Neural cell (in vitro differentiated cells): ENCODE measurements around the gene ADPRH. TPM values are rescaled to one million over a fixed set of nuclear protein-coding genes. Genes with fewer than 3 reads are reported as not detected.

Source experiments
- H2AFZ ChIP-seq: fragments of 200-600, 300-800 bp; sonication (generic), shearing (Covaris generic); 2 replicates; pipeline ENCODE4 v1.6.0; 2014; ENCODE audit warnings: low read depth, mild to moderate bottlenecking, antibody characterized with exemption, low read length, moderate library complexity
- H3F3A ChIP-seq: fragments of 200-600 bp; shearing (Covaris generic); 2 replicates; pipeline ENCODE4 v1.6.1; 2016; ENCODE audit warnings: mild to moderate bottlenecking, moderate library complexity, mixed read lengths, antibody characterized with exemption, low read length; ENCODE audit not compliant: insufficient read depth, poor library complexity, severe bottlenecking
- H3K27ac ChIP-seq: fragments of 200-600, 300-800 bp; sonication (generic), shearing (Covaris generic); 2 replicates; pipeline ENCODE4 v1.5.1; 2014; ENCODE audit warnings: mild to moderate bottlenecking, low read length, moderate library complexity
- H3K27me3 ChIP-seq: fragments of 300-800, 200-600 bp; sonication (generic), shearing (Covaris generic); 2 replicates; pipeline ENCODE4 v1.6.0; 2014; ENCODE audit warnings: mild to moderate bottlenecking, low read depth, low read length, moderate library complexity; ENCODE audit not compliant: insufficient read depth
- H3K36me3 ChIP-seq: fragments of 300-800, 200-600 bp; sonication (generic), shearing (Covaris generic); 2 replicates; pipeline ENCODE4 v1.5.1; 2014; ENCODE audit warnings: mild to moderate bottlenecking, antibody characterized with exemption, low read length, moderate library complexity; ENCODE audit not compliant: insufficient read depth
- H3K4me2 ChIP-seq: fragments of 300-800, 200-600 bp; sonication (generic), shearing (Covaris generic); 2 replicates; pipeline ENCODE4 v1.6.0; 2014; ENCODE audit warnings: mild to moderate bottlenecking, low read length
- H3K4me3 ChIP-seq: fragments of 300-800, 200-600 bp; sonication (generic), shearing (Covaris generic); 2 replicates; pipeline ENCODE4 v1.5.1; 2014; ENCODE audit warnings: mild to moderate bottlenecking, low read length, moderate library complexity
- H3K79me2 ChIP-seq: fragments of 200-600 bp; shearing (Covaris generic); replicated peaks from 2 replicates; pipeline ENCODE4 v1.6.0; 2014; ENCODE audit warnings: mild to moderate bottlenecking, low read length, moderate library complexity; ENCODE audit not compliant: insufficient read depth
- H3K9ac ChIP-seq: fragments of 300-800, 200-600 bp; sonication (generic), shearing (Covaris generic); 2 replicates; pipeline ENCODE4 v1.6.1; 2016; ENCODE audit warnings: mild to moderate bottlenecking, low read length, mixed read lengths
- H3K9me2 ChIP-seq: fragments of 200-600 bp; shearing (Covaris generic); 2 replicates; pipeline ENCODE4 v1.6.1; 2016; ENCODE audit warnings: mild to moderate bottlenecking, low read length, mixed read lengths; ENCODE audit not compliant: insufficient read depth
- H3K9me3 ChIP-seq: fragments of 200-600, 300-800 bp; sonication (generic), shearing (Covaris generic); 2 replicates; pipeline ENCODE4 v1.6.1; 2016; ENCODE audit warnings: mild to moderate bottlenecking, mixed run types, low read length, moderate library complexity, mixed read lengths
- H4K20me1 ChIP-seq: fragments of 200-600 bp; shearing (Covaris generic); 2 replicates; pipeline ENCODE4 v1.6.1; 2016; ENCODE audit warnings: mild to moderate bottlenecking, mixed run types; ENCODE audit not compliant: insufficient read depth
- CTCF ChIP-seq: fragments of 450-650 bp; IDR thresholded peaks from 2 replicates; pipeline ENCODE4 v1.5.1; 2014; ENCODE audit warnings: antibody characterized with exemption, mild to moderate bottlenecking, moderate library complexity; ENCODE audit not compliant: poor library complexity, severe bottlenecking
- EP300 ChIP-seq: fragments of 450-650 bp; conservative IDR thresholded peaks from 2 replicates; pipeline ENCODE4 v1.6.1; 2014; ENCODE audit warnings: antibody characterized with exemption, mild to moderate bottlenecking, moderate library complexity; ENCODE audit not compliant: poor library complexity, severe bottlenecking
- EZH2 ChIP-seq: fragments of 200-600, 300-800 bp; shearing (Covaris generic), sonication (generic); IDR thresholded peaks from 2 replicates; pipeline ENCODE4 v1.6.1; 2014; ENCODE audit warnings: antibody characterized with exemption, low read length, borderline replicate concordance, mild to moderate bottlenecking; ENCODE audit not compliant: insufficient read depth, poor library complexity, severe bottlenecking
- MXI1 ChIP-seq: fragments of 450-650 bp; conservative IDR thresholded peaks from 2 replicates; pipeline ENCODE4 v1.6.1; 2014; ENCODE audit warnings: antibody characterized with exemption, mild to moderate bottlenecking; ENCODE audit not compliant: poor library complexity, severe bottlenecking
- POLR2AphosphoS5 ChIP-seq: IDR thresholded peaks from 2 replicates; pipeline ENCODE4 v1.6.1; 2012
- RAD21 ChIP-seq: fragments of 450-650 bp; conservative IDR thresholded peaks from 2 replicates; pipeline ENCODE4 v1.6.1; 2014; ENCODE audit warnings: antibody characterized with exemption, mild to moderate bottlenecking, moderate library complexity
- REST ChIP-seq: IDR thresholded peaks from 2 replicates; pipeline ENCODE4 v1.6.1; 2012; ENCODE audit warnings: borderline replicate concordance
- SMC3 ChIP-seq: fragments of 450-650 bp; conservative IDR thresholded peaks from 2 replicates; pipeline ENCODE4 v1.6.1; 2014; ENCODE audit warnings: antibody characterized with exemption, mild to moderate bottlenecking, moderate library complexity; ENCODE audit not compliant: poor library complexity
- TAF1 ChIP-seq: IDR thresholded peaks from 2 replicates; pipeline ENCODE4 v1.6.1; 2012; ENCODE audit warnings: low read depth
- polyA plus RNA-seq: library from polyadenylated mRNA; depleted of rRNA; stranded (reverse); fragments of >200 nt; gene quantifications from 2 replicates; pipeline ENCODE4 v1.2.3, GENCODE V29; 2014

Gene ADPRH
- polyA plus RNA-seq, 1 donor from 2014 or later: 0.07 TPM

GRCh38 chr3:119571230-119571629, 8.1 kb upstream of the ADPRH start:
- Histone ChIP-seq H3K79me2 (no peaks in the 10 kb centered on the region), H3K4me2 (no peak overlapping the region), H3K36me3 (no peaks in the 10 kb centered on the region), H3K4me3 (no peak overlapping the region), H3F3A (no peaks in the 10 kb centered on the region), H4K20me1 (no peaks in the 10 kb centered on the region), H3K27me3 (no peaks in the 10 kb centered on the region), H3K27ac (no peak overlapping the region), H3K9ac (no peak overlapping the region), H2AFZ (no peak overlapping the region), H3K9me2 (no peaks in the 10 kb centered on the region), H3K9me3 (no peaks in the 10 kb centered on the region)
- TF ChIP-seq EZH2: no peak
- TF ChIP-seq MXI1: no peak
- TF ChIP-seq TAF1: no peak
- TF ChIP-seq REST: no peak
- no peak for TF ChIP-seq POLR2AphosphoS5
- TF ChIP-seq EP300: no peak
- no peak for TF ChIP-seq RAD21
- no peak for TF ChIP-seq SMC3
- no peak for TF ChIP-seq CTCF

- no peaks in the 10 kb centered on the region for H3K27me3 ChIP-seq
- no peak overlapping the region for H3K9ac ChIP-seq
- H3K9me3 ChIP-seq: no peaks in the 10 kb centered on the region
- no peaks in the 10 kb centered on the region for H3K9me2 ChIP-seq
- H2AFZ ChIP-seq: no peak overlapping the region
- H3K4me2 ChIP-seq: no peak overlapping the region
- H3K36me3 ChIP-seq: no peaks in the 10 kb centered on the region
- H3K4me3 ChIP-seq: no peak overlapping the region
- H3K79me2 ChIP-seq: no peaks in the 10 kb centered on the region
- H4K20me1 ChIP-seq: no peaks in the 10 kb centered on the region
- H3K27ac ChIP-seq: no peak overlapping the region
- no peaks in the 10 kb centered on the region for H3F3A ChIP-seq
- TF ChIP-seq EP300: no peak
- no peak for TF ChIP-seq MXI1
- no peak for TF ChIP-seq REST
- TF ChIP-seq RAD21: no peak
- TF ChIP-seq POLR2AphosphoS5: no peak
- no peak for TF ChIP-seq SMC3
- no peak for TF ChIP-seq CTCF
- TF ChIP-seq TAF1: no peak
- TF ChIP-seq EZH2: no peak
Observed at GRCh38 chr3:119571688-119572087, 7.6 kb upstream of the ADPRH start.
